GM12874 (cell line): ENCODE data around the gene AIF1.

Source experiments
- TF ChIP-seq, protein P1 (sequence below): IDR thresholded peaks from 2 replicates; pipeline ENCODE4 v1.5.1; 2011; ENCODE audit warnings: low read depth, mild to moderate bottlenecking, control low read depth, low read length, moderate library complexity; ENCODE audit not compliant: insufficient read depth

AIF1 gene

GRCh38 chr6:31662124-31662723 lies 47.2 kb downstream of the AIF1 start:
- TF ChIP-seq, protein P1, sequence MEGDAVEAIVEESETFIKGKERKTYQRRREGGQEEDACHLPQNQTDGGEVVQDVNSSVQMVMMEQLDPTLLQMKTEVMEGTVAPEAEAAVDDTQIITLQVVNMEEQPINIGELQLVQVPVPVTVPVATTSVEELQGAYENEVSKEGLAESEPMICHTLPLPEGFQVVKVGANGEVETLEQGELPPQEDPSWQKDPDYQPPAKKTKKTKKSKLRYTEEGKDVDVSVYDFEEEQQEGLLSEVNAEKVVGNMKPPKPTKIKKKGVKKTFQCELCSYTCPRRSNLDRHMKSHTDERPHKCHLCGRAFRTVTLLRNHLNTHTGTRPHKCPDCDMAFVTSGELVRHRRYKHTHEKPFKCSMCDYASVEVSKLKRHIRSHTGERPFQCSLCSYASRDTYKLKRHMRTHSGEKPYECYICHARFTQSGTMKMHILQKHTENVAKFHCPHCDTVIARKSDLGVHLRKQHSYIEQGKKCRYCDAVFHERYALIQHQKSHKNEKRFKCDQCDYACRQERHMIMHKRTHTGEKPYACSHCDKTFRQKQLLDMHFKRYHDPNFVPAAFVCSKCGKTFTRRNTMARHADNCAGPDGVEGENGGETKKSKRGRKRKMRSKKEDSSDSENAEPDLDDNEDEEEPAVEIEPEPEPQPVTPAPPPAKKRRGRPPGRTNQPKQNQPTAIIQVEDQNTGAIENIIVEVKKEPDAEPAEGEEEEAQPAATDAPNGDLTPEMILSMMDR: no peak

DNA sequence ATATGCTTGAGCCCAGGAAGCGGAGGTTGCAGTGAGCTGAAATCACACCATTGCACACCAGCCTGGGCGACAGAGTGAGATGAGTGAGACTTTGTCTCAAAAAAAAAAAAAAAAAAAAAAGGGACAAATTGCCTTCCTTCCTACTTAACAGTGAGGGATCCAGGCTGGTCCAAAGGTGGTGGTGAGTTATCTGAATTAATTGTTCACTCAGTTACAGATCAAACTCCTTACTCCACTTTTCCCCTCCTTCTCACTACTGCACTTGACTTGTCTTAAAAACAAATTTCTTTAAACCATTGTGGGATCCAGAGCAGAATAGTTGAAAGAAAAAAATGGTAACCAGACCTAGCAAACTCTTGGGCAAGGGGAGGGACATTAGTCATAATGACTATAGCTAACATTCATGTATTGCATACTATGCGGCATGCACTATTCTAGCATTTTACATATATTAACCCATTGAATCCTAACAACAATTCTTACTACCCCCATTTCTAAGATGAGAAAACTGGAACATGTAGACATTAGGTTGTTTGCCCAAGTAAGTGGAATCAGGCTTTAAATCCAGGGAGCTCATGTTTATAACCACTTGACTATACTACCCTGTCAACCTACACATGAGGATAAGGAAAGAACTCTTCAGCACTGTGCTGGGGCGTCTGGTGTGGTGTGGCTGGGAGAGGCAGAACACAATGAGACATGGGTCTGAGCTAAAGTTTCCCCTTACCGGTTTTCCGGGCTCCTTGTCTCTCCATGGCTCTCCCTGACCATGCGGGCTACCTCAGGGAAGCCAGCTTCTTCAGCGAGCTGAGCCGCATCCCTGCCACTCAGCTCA lies 48.3 kb downstream of the AIF1 start:
- TF ChIP-seq, protein P1: no peak

DNA sequence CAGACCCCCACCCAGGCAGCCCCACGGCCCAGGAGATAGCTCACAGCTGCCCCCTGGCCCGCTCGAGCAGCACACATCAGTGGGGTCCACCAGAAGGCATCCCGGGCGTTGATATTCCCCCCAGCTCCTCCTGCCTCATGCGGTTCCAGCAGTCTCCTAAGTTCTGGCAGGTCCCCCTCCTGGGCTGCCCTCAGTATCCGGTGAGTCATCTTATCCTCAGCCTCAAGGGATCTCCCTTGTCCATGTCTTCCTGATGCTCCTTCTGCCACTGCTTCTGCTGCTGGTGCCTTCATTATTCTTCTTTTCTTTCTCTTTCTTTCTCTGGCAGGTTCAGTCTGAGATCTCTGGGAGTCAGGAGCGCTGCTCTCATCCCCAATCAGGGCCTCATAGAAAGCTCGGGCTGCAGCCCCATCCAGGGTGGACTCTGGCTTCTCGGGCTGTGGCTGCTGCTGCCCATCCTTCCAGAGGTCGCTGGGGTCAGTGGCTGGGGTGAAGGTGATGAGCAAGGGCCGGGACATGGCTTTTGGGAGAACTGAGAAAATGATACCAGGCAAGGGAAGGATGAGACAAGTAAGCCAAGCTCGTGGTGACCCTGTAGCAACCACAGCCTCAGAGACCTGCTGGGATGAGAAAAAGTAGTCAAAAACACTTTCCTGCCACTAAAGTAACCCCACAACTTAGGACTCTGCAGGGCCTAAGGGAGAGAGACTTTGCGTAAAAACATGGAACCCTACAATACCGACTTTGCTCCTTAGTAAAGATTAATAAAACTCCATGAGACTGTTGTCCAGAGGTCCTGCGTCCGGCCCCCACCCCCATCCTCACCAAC lies 49.1 kb downstream of the AIF1 start:
- TF ChIP-seq, protein P1: no peak

DNA sequence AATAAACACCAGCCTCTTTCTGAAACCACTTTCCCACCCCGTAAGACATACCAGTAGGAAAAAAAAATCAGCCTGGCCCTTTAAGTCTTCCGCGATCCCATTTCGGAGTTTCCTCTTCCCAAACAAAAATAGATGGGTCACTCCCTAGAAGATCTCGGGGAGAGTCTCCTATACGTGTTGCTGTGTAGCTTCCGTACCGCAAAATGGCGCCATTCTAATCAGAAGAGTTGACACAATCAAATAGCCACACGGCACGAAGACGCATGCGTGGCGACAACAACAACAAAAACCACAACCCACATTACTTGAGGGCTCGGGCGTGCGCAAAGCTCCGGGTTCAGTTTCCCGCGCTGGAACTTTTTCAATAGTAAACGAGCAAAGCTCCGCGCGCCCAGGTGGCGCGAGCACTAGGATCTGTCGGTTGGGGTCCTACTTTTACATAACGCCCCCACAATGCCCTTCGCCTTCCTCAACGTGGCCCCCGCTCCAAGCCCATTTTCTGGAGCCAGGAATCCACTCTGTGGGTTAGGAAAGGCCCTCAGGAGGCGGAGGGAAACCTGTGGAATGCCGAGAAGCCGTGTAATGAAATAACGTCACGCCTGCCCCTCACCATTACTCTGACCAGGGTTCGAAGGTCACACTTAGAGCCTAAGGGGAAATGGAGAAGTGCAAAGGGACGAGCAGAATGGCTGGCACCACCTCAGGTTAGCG lies 49.9 kb downstream of the AIF1 start, which contains the start of gene GPANK1:
GPANK1 (minus strand) TSS at position 208 of the 711 bp plus-strand sequence. CDS start 519 bp downstream, outside the sequence.
- TF ChIP-seq, protein P1: no peak

DNA sequence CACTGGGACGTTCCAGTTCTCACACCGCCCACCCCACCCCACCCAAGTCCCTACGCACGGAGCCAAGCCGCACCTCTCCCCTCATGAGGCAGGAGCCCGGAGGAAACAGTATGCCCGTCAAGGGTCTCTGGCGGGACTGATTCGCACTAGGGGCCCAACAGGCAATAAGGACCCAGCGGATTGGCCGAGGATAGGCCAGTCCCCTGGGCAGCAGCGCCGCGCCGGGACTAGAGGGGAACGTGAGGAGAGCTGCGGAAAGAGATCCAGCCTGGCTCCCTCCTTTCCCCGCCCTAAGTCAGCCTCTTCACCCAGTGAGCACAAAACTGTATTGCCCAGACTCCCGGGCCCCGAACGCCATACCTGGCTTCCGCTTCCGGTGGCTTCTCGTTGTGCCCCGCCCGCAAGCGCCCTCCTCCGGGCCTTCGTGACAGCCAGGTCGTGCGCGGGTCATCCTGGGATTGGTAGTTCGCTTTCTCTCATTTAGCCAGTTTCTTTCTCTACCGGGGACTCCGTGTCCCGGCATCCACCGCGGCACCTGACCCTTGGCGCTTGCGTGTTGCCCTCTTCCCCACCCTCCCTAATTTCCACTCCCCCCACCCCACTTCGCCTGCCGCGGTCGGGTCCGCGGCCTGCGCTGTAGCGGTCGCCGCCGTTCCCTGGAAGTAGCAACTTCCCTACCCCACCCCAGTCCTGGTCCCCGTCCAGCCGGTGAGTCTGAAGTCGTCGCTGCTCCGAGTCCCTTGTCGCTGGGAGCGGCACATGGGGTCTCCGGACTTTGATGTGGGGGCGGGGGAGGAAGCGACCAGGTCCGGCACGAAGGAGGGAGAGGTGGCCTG lies 50.7 kb downstream of the AIF1 start, which contains the start of gene CSNK2B:
CSNK2B (plus strand) TSS at position 580 of the 836 bp plus-strand sequence. CDS start 752 bp downstream, outside the sequence.
- TF ChIP-seq, protein P1: no peak

- TF ChIP-seq, protein P1: no peak
These were observed 51.4 kb downstream of the AIF1 start for GRCh38 chr6:31666337-31666965.
